ENCODE measurements around the gene SLC8A1. TPM values are rescaled to one million over a fixed set of nuclear protein-coding genes. Genes with fewer than 3 reads are reported as not detected.

SLC8A1 gene
- total and polyA plus RNA-seq, 2 donors: 26.9 to 280 TPM

GRCh38 chr2:40210344-40210967, 241.4 kb downstream of the SLC8A1 start:
- Histone ChIP-seq H3K4me3 (ENCODE audit: low read depth, low read length) (no peak overlapping the region), H3K4me1 (ENCODE audit: insufficient read depth) (no peaks in the 10 kb centered on the region), H3K36me3 (ENCODE audit: insufficient read depth) (no peaks in the 10 kb centered on the region), H3K27ac (ENCODE audit: low read depth) (no peak overlapping the region)
- 93% methylated on average over 1 of the region's 1 CpG for WGBS
- no peak for DNase-seq (ENCODE audit: extremely low spot score)

- H3K4me3 ChIP-seq (ENCODE audit: low read depth, low read length): no peak overlapping the region
- H3K4me1 ChIP-seq (ENCODE audit: insufficient read depth): no peaks in the 10 kb centered on the region
- no peak overlapping the region for H3K27ac ChIP-seq (ENCODE audit: low read depth)
- no peaks in the 10 kb centered on the region for H3K36me3 ChIP-seq (ENCODE audit: insufficient read depth)
- no peak for DNase-seq (ENCODE audit: extremely low spot score)
Measured at GRCh38 chr2:40209761-40210160, 242.1 kb downstream of the SLC8A1 start.

- no peak overlapping the region for H3K4me3 ChIP-seq (ENCODE audit: low read depth, low read length)
- WGBS: 77% methylated on average over 1 of the region's 1 CpG
- H3K36me3 ChIP-seq (ENCODE audit: insufficient read depth): no peaks in the 10 kb centered on the region
- H3K4me1 ChIP-seq (ENCODE audit: insufficient read depth): no peaks in the 10 kb centered on the region
- H3K27ac ChIP-seq (ENCODE audit: low read depth): no peak overlapping the region
- no peak for DNase-seq (ENCODE audit: extremely low spot score)
Measured at GRCh38 chr2:40208463-40208862, 243.4 kb downstream of the SLC8A1 start.

- H3K27ac ChIP-seq (ENCODE audit: low read depth): no peak overlapping the region
- no peak overlapping the region for H3K4me3 ChIP-seq (ENCODE audit: low read depth, low read length)
- H3K36me3 ChIP-seq (ENCODE audit: insufficient read depth): no peaks in the 10 kb centered on the region
- WGBS: 82% methylated on average over 4 of the region's 4 CpGs
- no peaks in the 10 kb centered on the region for H3K4me1 ChIP-seq (ENCODE audit: insufficient read depth)
- DNase-seq (ENCODE audit: extremely low spot score): no peak
Measured at GRCh38 chr2:40204268-40204667, 247.6 kb downstream of the SLC8A1 start.

- Histone ChIP-seq H3K27ac (ENCODE audit: low read depth) (no peak overlapping the region), H3K36me3 (ENCODE audit: insufficient read depth) (no peaks in the 10 kb centered on the region), H3K4me1 (ENCODE audit: insufficient read depth) (no peaks in the 10 kb centered on the region), H3K4me3 (ENCODE audit: low read depth, low read length) (no peak overlapping the region)
- WGBS: 22% methylated on average over 1 of the region's 1 CpG
- DNase-seq (ENCODE audit: extremely low spot score): no peak
Measured at GRCh38 chr2:40202798-40203400, 249.0 kb downstream of the SLC8A1 start.

- Histone ChIP-seq H3K4me1 (ENCODE audit: insufficient read depth) (no peaks in the 10 kb centered on the region), H3K36me3 (ENCODE audit: insufficient read depth) (no peaks in the 10 kb centered on the region), H3K4me3 (ENCODE audit: low read depth, low read length) (no peak overlapping the region), H3K27ac (ENCODE audit: low read depth) (no peak overlapping the region)
- no peak for DNase-seq (ENCODE audit: extremely low spot score)
Measured at GRCh38 chr2:40201425-40201824, 250.5 kb downstream of the SLC8A1 start.

- Histone ChIP-seq H3K4me1 (ENCODE audit: insufficient read depth) (no peaks in the 10 kb centered on the region), H3K27ac (ENCODE audit: low read depth) (no peak overlapping the region), H3K4me3 (ENCODE audit: low read depth, low read length) (no peak overlapping the region), H3K36me3 (ENCODE audit: insufficient read depth) (no peaks in the 10 kb centered on the region)
- whole genome bisulfite sequencing: 52% methylated on average over 2 of the region's 2 CpGs
- no peak for DNase-seq (ENCODE audit: extremely low spot score)
Measured at GRCh38 chr2:40200366-40200915, 251.4 kb downstream of the SLC8A1 start.

- H3K27ac ChIP-seq (ENCODE audit: low read depth): no peak overlapping the region
- H3K4me1 ChIP-seq (ENCODE audit: insufficient read depth): no peaks in the 10 kb centered on the region
- no peak for DNase-seq (ENCODE audit: extremely low spot score)
- H3K36me3 ChIP-seq (ENCODE audit: insufficient read depth): no peaks in the 10 kb centered on the region
- no peak overlapping the region for H3K4me3 ChIP-seq (ENCODE audit: low read depth, low read length)
Measured at GRCh38 chr2:40199771-40200170, 252.1 kb downstream of the SLC8A1 start.

- 66% methylated on average over 5 of the region's 5 CpGs for WGBS
- Histone ChIP-seq H3K27ac (ENCODE audit: low read depth) (no peak overlapping the region), H3K36me3 (ENCODE audit: insufficient read depth) (no peaks in the 10 kb centered on the region), H3K4me3 (ENCODE audit: low read depth, low read length) (no peak overlapping the region), H3K4me1 (ENCODE audit: insufficient read depth) (no peaks in the 10 kb centered on the region)
- no peak for DNase-seq (ENCODE audit: extremely low spot score)
Measured at GRCh38 chr2:40197121-40197520, 254.8 kb downstream of the SLC8A1 start.

GRCh38 chr2:40193670-40194026, 258.2 kb downstream of the SLC8A1 start:
- DNase-seq (ENCODE audit: extremely low spot score): no peak
- Histone ChIP-seq H3K4me1 (ENCODE audit: insufficient read depth) (no peaks in the 10 kb centered on the region), H3K4me3 (ENCODE audit: low read depth, low read length) (no peak overlapping the region), H3K36me3 (ENCODE audit: insufficient read depth) (no peaks in the 10 kb centered on the region), H3K27ac (ENCODE audit: low read depth) (no peak overlapping the region)

GRCh38 chr2:40192864-40193669, 258.8 kb downstream of the SLC8A1 start:
- no peak for DNase-seq (ENCODE audit: extremely low spot score)
- WGBS: 86% methylated on average over 6 of the region's 6 CpGs
- Histone ChIP-seq H3K36me3 (ENCODE audit: insufficient read depth) (no peaks in the 10 kb centered on the region), H3K27ac (ENCODE audit: low read depth) (no peak overlapping the region), H3K4me1 (ENCODE audit: insufficient read depth) (no peaks in the 10 kb centered on the region), H3K4me3 (ENCODE audit: low read depth, low read length) (no peak overlapping the region)

- H3K36me3 ChIP-seq (ENCODE audit: insufficient read depth): no peaks in the 10 kb centered on the region
- 67% methylated on average over 5 of the region's 5 CpGs for WGBS
- peak overlapping the region; percentile 10 for H3K27ac ChIP-seq (ENCODE audit: low read depth)
- no peaks in the 10 kb centered on the region for H3K4me1 ChIP-seq (ENCODE audit: insufficient read depth)
- H3K4me3 ChIP-seq (ENCODE audit: low read depth, low read length): no peak overlapping the region
- DNase-seq (ENCODE audit: extremely low spot score): no peak
Measured at GRCh38 chr2:40190457-40190856, 261.4 kb downstream of the SLC8A1 start.

GRCh38 chr2:40189881-40190280, 262.0 kb downstream of the SLC8A1 start:
- DNase-seq (ENCODE audit: extremely low spot score): no peak
- Histone ChIP-seq H3K36me3 (ENCODE audit: insufficient read depth) (no peaks in the 10 kb centered on the region), H3K4me1 (ENCODE audit: insufficient read depth) (no peaks in the 10 kb centered on the region), H3K27ac (ENCODE audit: low read depth) (no peak overlapping the region), H3K4me3 (ENCODE audit: low read depth, low read length) (no peak overlapping the region)
- WGBS: 70% methylated on average over 5 of the region's 5 CpGs

GRCh38 chr2:40187054-40187453, 264.8 kb downstream of the SLC8A1 start:
- WGBS: 83% methylated on average over 5 of the region's 5 CpGs
- H3K27ac ChIP-seq (ENCODE audit: low read depth): no peak overlapping the region
- DNase-seq (ENCODE audit: extremely low spot score): no peak
- H3K4me3 ChIP-seq (ENCODE audit: low read depth, low read length): no peak overlapping the region
- no peaks in the 10 kb centered on the region for H3K36me3 ChIP-seq (ENCODE audit: insufficient read depth)
- H3K4me1 ChIP-seq (ENCODE audit: insufficient read depth): no peaks in the 10 kb centered on the region

Measured in urinary bladder (tissue), 4 donors.